Stimulated activated CD4-positive, alpha-beta T cell treated with anti-CD3 and anti-CD28 coated beads, Interleukin-12 subunit alpha, Interleukin-12 subunit beta, amount 100 ng/mL, for 24 hours (primary cell): Measurements from ENCODE around the gene GOLGB1.
"Not testable (repeated sequence)": the region's sequence is repeated elsewhere in the genome, so short reads cannot be mapped to it uniquely, and the experiment has no call there.

Experiments
- DNase-seq, 2 experiments: peaks; one replicate each; pipeline ENCODE4 v3.0.0-alpha.2; 2020; ENCODE audit warnings: low read depth in 2 of 2

The GOLGB1 gene

GRCh38 chr3:121749276-121750086 is at the start of gene GOLGB1:
GOLGB1 (minus strand) TSS chr3:121749741; CDS start chr3:121730971, 18,770 bp downstream.
- DNase-seq: peak; percentile 80 to 91

- no peak for DNase-seq
These were observed 47.4 kb upstream of the GOLGB1 start for GRCh38 chr3:121796970-121797369.

GRCh38 chr3:121794264-121794983 is 44.9 kb upstream of the GOLGB1 start:
- DNase-seq: no peak

GRCh38 chr3:121793078-121793477 is 43.5 kb upstream of the GOLGB1 start:
- DNase-seq: no peak

- no peak for DNase-seq
These were observed 36.9 kb upstream of the GOLGB1 start for GRCh38 chr3:121786485-121786884.

GRCh38 chr3:121782784-121783183 is 33.2 kb upstream of the GOLGB1 start:
- not testable (repeated sequence) for DNase-seq

- no peak for DNase-seq
These were observed 32.1 kb upstream of the GOLGB1 start for GRCh38 chr3:121781611-121782010.

GRCh38 chr3:121775095-121775494 is 25.6 kb upstream of the GOLGB1 start:
- DNase-seq: not testable (repeated sequence)

- DNase-seq: no peak
These were observed 19.7 kb upstream of the GOLGB1 start for GRCh38 chr3:121769246-121769645.

- DNase-seq: no peak
These were observed 18.9 kb upstream of the GOLGB1 start for GRCh38 chr3:121768452-121768851.

GRCh38 chr3:121759541-121760202 is 10.1 kb upstream of the GOLGB1 start:
- no peak for DNase-seq

GRCh38 chr3:121758727-121759450 is 9.3 kb upstream of the GOLGB1 start:
- no peak for DNase-seq

- no peak for DNase-seq
These were observed 8.4 kb upstream of the GOLGB1 start for GRCh38 chr3:121757812-121758545.

GRCh38 chr3:121757087-121757811 is 7.7 kb upstream of the GOLGB1 start:
- no peak for DNase-seq

GRCh38 chr3:121752772-121753171 is 3.2 kb upstream of the GOLGB1 start:
- DNase-seq: no peak

GRCh38 chr3:121752261-121752660 is 2.7 kb upstream of the GOLGB1 start:
- DNase-seq: no peak

GRCh38 chr3:121750087-121750415 is 510 bp upstream of the GOLGB1 start:
- no peak for DNase-seq

GRCh38 chr3:121748680-121749275 is 763 bp downstream of the GOLGB1 start:
- no peak for DNase-seq

- no peak for DNase-seq
These were observed 1.6 kb downstream of the GOLGB1 start for GRCh38 chr3:121747976-121748375.

GRCh38 chr3:121743106-121743505 is 6.4 kb downstream of the GOLGB1 start:
- not testable (repeated sequence) for DNase-seq
